GM21576 (cell line): ENCODE data around the gene PORCN.
A peak's percentile ranks its signal among the peaks of the same experiment; 100 is the strongest.

ENCODE experiments used
- ATAC-seq: cut with Tn5 transposase; IDR thresholded peaks from one replicate; pipeline ENCODE4 v1.9.1; 2021; ENCODE audit warnings: mild to moderate bottlenecking, moderate library complexity; ENCODE audit not compliant: unreplicated experiment

Gene PORCN

DNA sequence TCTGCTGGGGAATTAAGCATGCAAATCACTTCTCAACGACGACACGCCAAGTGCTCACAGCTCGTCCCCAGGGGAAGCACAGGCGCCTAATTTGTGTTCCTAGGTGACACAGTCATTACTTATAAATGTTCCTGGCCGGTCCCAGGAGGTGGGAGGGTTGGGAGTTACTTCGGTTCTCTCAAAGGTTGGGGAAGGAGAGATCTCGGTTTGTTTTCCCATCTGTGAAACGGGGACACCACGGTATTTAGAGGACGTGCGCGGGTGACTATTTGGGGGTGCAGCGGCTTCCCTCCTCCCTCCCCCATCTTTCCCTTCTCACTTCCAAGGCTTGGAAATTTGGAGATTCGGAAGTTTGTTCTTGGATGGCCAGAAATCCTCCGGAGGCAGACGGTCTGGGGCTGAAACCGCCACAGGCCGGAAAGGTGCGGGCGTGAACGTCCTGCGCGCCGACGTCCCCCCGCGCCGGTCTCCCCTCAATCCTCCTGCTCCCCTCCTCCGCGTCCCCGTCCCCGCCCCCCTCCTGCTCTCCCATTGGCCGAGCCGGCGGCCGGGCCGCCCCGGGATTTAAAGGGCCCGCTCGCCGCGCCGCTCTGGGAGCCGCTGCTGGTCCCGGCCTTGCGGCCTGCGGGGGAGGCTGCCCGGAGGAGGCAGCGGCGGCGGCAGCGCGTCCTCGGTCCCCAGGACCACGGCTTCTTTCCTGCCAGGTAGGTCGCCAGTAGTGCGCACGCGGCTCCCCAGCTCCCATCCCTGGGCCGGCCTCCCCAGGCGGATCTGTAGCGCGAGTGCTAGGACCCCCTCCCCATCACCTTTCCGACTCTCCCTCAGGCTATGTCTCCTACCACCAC, at the start of gene PORCN:
TSS of gene PORCN (plus strand) at position 593 of the 845 bp plus-strand sequence. CDS start 829 bp downstream, outside the sequence.
- ATAC-seq = peak; percentile 68

GRCh38 chrX:48459483-48459882, 49.3 kb upstream of the PORCN start:
- ATAC-seq = no peak

GRCh38 chrX:48460031-48460430, 48.8 kb upstream of the PORCN start:
- no peak for ATAC-seq

DNA sequence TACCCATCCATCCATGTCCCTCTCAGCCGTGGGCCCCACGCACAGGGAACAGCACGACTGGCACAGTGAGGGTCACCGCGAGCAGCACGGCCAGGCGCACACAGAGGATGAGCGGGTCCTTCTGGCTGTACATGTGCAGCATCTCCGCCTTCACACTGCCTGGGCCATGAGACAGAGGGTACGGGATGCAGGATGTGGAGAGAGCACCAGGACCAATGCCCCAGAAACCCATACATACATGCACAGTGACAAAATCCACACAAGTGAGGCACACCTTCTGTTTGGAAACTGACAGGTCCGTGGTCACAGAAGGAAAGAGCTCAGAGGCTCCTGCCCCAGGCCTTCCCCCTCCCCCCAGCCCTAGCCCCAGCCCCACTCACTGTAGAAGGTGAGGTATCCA, 48.2 kb upstream of the PORCN start:
- no peak for ATAC-seq

DNA sequence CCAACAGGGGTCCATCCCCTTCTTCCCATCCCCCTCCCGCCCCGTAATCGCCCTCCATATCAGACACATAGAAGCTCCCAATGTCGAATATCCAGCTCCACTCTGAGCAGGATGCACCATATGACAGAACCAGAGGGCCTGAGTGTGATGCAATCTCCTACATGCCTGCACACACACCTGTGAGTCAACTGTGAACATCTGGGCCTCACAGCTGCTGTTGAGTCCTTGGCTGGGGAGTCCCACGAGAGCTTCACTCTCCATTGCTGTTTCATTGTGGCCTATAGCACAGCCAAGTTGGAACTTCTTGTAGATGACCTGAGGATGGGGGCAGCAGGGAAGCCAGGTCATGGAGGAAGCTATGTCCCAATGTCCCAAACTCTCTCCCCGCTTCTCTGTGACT, 47.0 kb upstream of the PORCN start:
- ATAC-seq = no peak

GRCh38 chrX:48465336-48465933, 43.4 kb upstream of the PORCN start:
- ATAC-seq = no peak

GRCh38 chrX:48466696-48467095, 42.1 kb upstream of the PORCN start:
- no peak for ATAC-seq

DNA sequence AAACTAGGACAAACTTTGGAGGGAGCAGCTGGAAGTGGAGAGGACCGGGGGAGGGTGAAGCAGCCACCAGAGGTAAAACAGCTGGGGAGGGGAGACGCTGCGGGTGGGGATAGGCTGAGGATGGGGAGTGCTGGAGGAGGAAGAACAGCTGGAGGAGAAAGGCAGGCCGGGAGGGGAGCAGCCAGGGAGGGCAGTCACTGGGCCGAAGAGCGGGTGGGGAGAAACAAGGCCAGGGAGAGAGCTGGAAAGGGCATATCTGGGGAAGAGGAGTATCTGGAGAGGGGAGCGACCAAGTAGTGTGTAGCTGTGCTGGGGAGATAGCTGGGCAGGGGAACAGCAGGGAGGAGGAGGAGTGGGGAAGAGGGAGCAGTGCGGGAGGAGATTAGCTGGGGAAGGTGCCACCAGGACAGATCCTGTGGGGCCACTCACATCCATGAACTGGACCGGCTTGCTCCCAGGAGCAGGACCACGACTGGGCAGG, 41.5 kb upstream of the PORCN start:
- ATAC-seq = no peak

DNA sequence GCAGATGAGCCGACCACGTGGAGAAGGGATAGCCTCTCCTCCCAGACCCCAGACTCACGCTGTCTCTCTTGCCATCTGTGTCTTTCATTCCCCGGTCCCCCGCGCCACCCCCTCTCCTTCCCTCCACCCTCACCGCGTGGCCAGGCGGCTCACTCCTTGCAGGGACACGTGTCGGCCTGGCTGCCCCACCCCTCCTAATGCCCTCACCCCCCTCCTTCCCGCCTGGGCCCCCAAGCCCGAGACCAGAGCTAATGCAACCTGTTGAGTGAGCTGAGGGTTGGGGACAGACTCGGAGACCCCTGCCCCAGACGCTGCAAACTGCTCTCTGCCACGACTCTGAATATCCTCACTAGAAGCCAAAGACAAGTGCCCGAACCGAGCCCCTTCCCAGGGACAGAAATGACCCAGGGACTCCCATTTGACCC, 40.5 kb upstream of the PORCN start:
- ATAC-seq = no peak

DNA sequence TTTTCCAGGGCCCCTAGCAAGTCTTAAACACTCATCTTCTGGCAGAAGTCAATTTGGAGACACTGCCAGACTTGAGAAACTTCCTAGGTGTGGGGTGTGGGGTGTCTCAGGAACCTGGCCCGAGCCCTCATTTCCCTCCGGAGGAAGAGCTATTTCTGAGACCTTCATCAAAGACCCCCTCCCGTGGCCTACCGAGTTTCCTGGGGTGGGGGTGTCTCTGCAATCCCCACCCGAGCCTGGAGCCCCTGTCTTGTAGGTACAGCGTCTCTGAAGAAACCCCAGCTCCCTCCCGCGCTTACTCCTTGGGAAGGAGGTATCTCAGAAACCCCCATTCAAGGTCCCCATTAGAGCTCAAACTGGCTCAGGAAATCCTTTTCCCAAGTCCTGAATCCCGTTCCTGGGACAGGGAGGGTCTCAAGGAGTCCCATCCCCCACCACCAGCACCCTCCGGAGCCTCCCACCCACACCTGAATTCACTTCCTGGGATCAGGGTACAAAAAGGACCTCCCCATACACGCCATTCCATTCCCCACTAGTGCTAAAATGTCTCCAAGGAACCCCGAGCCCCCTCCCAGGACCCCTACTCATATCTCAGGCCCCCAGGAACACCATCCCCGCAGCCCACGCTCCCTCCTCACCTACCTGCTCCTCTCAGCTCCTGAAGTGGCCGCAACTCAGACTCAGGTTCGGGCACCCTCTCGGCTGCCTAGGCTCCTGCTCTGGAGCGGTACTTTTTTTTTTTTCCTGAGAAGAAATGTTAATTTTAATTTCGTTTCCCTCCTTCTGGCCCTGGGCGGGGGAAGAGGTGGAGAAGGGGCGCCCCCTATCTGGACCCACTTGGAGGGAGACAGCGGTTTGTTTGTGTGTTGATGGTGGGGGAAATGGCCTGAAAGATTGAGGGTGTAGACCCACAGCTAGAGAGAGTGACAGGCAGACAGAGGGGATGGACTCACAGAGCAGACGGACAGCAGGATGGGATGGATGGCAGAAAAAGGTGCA, 39.8 kb upstream of the PORCN start:
- ATAC-seq = no peak

DNA sequence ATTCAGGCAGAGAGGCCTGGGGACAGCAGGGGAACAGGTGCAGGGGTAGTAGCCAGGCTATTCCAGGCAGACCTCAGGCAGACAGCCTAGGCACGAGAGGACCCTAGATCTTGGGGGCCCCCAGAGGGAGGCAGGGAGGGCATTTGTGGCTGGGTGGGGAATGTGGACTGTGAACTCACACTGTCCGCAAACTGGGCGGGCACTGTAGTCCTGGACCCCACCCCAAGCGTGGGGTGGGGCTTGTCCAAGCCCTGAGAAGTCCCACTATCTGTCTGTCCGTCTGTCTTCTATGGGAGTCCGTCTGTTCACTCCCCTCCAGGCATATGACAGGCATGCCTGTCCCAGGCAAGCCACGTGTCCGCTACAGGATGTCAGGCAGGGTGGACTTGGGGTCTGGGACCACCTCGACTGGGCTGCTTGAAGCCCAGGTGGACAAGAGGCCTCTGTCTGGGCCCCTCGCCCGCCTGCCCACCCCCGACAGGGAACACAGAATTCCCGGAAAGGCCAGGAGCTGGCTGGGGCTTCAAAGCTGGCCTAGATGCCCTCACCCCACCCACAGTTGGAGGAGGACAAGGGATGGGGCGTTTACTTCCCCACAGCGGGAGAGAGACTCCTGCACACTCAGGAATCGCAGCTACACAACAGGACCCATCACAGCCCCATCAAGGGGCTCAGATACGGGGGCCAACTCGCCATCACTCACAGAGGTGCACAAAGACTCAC, 38.5 kb upstream of the PORCN start, which contains the start of gene SLC38A5:
TSS of gene SLC38A5 (minus strand) at position 151 of the 723 bp plus-strand sequence. CDS start 2,336 bp downstream, outside the sequence.
- no peak for ATAC-seq

- ATAC-seq = no peak
Measured at GRCh38 chrX:48470833-48471118, 38.0 kb upstream of the PORCN start.

DNA sequence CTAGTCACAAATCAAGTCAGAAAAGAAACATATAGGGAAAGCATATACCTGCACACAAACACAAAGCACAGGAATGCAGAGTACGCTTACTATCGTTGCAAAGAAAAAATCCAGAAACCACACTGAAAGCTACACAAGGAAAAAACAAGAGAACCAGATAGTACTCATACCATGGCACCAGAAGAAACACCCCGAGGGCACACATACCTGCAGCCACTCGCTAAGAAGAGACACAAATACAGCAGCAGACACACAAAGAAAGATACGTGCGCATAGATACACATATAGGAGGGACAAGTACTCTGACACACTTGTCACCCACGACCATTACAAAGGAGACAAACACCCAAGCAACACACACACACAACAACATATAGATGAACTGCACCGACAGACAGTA, 37.3 kb upstream of the PORCN start:
- ATAC-seq = no peak

- ATAC-seq = no peak
Measured at GRCh38 chrX:48472225-48472624, 36.6 kb upstream of the PORCN start.

GRCh38 chrX:48472851-48473703, 35.7 kb upstream of the PORCN start:
- no peak for ATAC-seq

DNA sequence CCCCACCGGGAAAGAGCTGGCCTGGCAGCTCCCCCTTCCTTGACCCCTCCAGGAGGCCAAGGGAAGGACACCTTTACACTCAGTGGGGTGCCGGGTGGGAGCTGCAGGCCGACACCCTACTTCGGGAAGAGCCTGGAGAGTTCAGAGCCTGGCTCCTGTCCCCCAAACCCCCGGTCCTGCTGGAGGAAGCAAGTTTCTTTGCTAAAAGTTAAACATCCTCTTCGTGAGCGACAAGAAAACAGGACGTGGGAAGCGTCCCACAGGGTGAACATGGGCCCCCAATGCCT, 35.1 kb upstream of the PORCN start:
- no peak for ATAC-seq

DNA sequence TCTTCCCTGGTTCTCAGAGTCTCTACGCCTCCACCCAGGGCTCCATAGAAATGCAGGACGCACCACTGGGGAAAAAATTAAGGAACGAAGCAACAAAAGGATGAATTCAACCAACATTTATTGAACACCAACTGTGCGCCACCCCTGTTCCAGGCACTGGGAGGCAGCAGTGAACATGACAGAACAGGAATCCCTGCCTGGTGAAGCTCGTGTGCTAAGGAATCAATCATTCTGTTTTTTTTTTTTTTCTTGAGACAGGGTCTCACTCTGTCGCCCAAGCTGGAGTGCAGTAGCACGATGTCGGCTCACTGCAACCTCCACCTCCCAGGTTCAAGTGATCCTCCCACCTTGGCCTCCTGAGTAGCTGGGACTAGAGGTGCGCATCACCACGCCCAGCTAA, 34.7 kb upstream of the PORCN start:
- ATAC-seq = no peak

- no peak for ATAC-seq
Measured at GRCh38 chrX:48474581-48474980, 34.2 kb upstream of the PORCN start.

DNA sequence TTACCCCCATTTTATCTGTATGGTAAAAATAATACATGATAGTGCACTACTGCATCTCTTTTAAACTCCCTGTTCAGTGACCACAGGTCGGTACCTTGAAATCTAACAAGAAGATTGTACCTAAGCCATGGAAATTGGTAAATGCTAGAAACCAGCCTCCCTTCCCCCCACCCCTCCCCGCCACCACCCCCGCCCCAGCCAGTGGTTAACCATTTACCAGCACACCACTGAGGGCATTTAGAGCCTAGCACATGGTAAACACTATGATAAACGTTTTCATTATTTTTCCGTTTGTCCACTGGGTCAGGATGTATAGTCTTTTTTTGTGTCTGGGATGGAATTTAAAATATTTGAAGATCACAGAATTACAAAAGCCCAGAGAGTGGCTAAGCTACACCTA, 33.5 kb upstream of the PORCN start:
- no peak for ATAC-seq
